SK-N-SH (cell line): ENCODE data around the gene NTRK2. TPM values are rescaled to one million over a fixed set of nuclear protein-coding genes. Genes with fewer than 3 reads are reported as not detected.

Experiments used
- CTCF ChIA-PET: fragments of 300-600, 350-600 bp; formaldehyde crosslinking; extraction: SDS; loops from one replicate; lab custom pipeline; 2021; lab: Yijun Ruan, JAX
- POLR2A ChIA-PET: fragments of 350-600 bp; sonication (Branson Sonifier 250); formaldehyde crosslinking; extraction: SDS; loops from one replicate; lab custom pipeline; 2020; ENCODE audit warnings: antibody characterized with exemption, inconsistent platforms; lab: Yijun Ruan, JAX
- DNase-seq: peaks from one replicate; pipeline ENCODE4 v3.0.0; 2012
- H2AFZ ChIP-seq: fragments of 200-600 bp; sonication (generic); 2 replicates; pipeline ENCODE4 v1.8.1; 2016; ENCODE audit warnings: antibody characterized with exemption, mild to moderate bottlenecking, low read depth
- H3F3A ChIP-seq: fragments of 200-600 bp; sonication (generic); replicated peaks from 2 replicates; pipeline ENCODE3; 2016; ENCODE audit warnings: antibody characterized with exemption, mild to moderate bottlenecking; ENCODE audit not compliant: insufficient read depth
- H3K27ac ChIP-seq, 2 experiments: fragments of 200-500 bp in 1 of 2; fragments of 200-600 bp in 1 of 2; sonication (Bioruptor generic) in 1 of 2; sonication (generic), shearing (Covaris generic) in 1 of 2; 2 replicates each; pipeline versions ENCODE4 v1.5.1 to v1.6.1; 2014 to 2016; ENCODE audit warnings: low read depth in 2 of 2, inconsistent platforms in 1 of 2, low read length in 1 of 2, mild to moderate bottlenecking in 1 of 2, mixed read lengths in 1 of 2
- H3K27me3 ChIP-seq: fragments of 200-600 bp; sonication (generic), shearing (Covaris generic); 2 replicates; pipeline ENCODE4 v1.6.1; 2016; ENCODE audit warnings: mixed run types; ENCODE audit not compliant: insufficient read depth
- H3K36me3 ChIP-seq, 2 experiments: fragments of 200-500 bp in 1 of 2; fragments of 200-600 bp in 1 of 2; sonication (Bioruptor generic) in 1 of 2; sonication (generic) in 1 of 2; replicated peaks in 1 of 2; 2 replicates each; pipeline versions ENCODE3 to v1.5.1; 2014 to 2016; ENCODE audit warnings: low read length in 1 of 2, mild to moderate bottlenecking in 1 of 2; ENCODE audit not compliant: insufficient read depth in 2 of 2, control insufficient read depth in 1 of 2
- H3K4me1 ChIP-seq, 2 experiments: fragments of 200-500 bp in 1 of 2; fragments of 200-600 bp in 1 of 2; sonication (Bioruptor generic) in 1 of 2; sonication (generic), shearing (Covaris generic) in 1 of 2; 2 replicates each; pipeline versions ENCODE4 v1.5.1 to v1.6.1; 2014 to 2016; ENCODE audit warnings: low read depth in 1 of 2, low read length in 1 of 2, mixed run types in 1 of 2; ENCODE audit not compliant: insufficient read depth in 2 of 2, control insufficient read depth in 1 of 2
- H3K4me2 ChIP-seq: fragments of 200-600 bp; sonication (generic), shearing (Covaris generic); 2 replicates; pipeline ENCODE4 v1.6.1; 2017; ENCODE audit warnings: mixed run types
- H3K4me3 ChIP-seq, 2 experiments: fragments of 200-500 bp in 1 of 2; fragments of 200-600 bp in 1 of 2; sonication (Bioruptor generic) in 1 of 2; sonication (generic), shearing (Covaris generic) in 1 of 2; 2 replicates each; pipeline versions ENCODE4 v1.5.1 to v1.8.1; 2014 to 2016; ENCODE audit warnings: low read depth in 2 of 2, inconsistent platforms in 1 of 2, low read length in 1 of 2, mild to moderate bottlenecking in 1 of 2, mixed read lengths in 1 of 2, moderate library complexity in 1 of 2
- H3K79me2 ChIP-seq: fragments of 200-600 bp; sonication (generic); 2 replicates; pipeline ENCODE4 v1.8.1; 2017; ENCODE audit warnings: mild to moderate bottlenecking; ENCODE audit not compliant: insufficient read depth
- H3K9ac ChIP-seq: fragments of 200-600 bp; sonication (generic); 2 replicates; pipeline ENCODE4 v1.6.1; 2017; ENCODE audit warnings: mixed run types
- H3K9me2 ChIP-seq: fragments of 200-600 bp; sonication (generic); 2 replicates; pipeline ENCODE4 v1.6.1; 2017; ENCODE audit warnings: mixed run types
- H3K9me3 ChIP-seq: fragments of 200-600 bp; sonication (generic); 2 replicates; pipeline ENCODE4 v1.6.1; 2017; ENCODE audit warnings: mixed run types, mild to moderate bottlenecking, moderate library complexity
- H4K20me1 ChIP-seq: fragments of 200-600 bp; sonication (generic); 2 replicates; pipeline ENCODE4 v1.6.1; 2017; ENCODE audit warnings: mild to moderate bottlenecking, mixed run types; ENCODE audit not compliant: insufficient read depth
- EP300 ChIP-seq, 2 experiments: IDR thresholded peaks; 2 replicates each; pipeline versions ENCODE4 v1.4.0 to v1.6.1; 2012; ENCODE audit warnings: borderline replicate concordance in 1 of 2, low read depth in 1 of 2, low read length in 1 of 2
- FOSL2 ChIP-seq: IDR thresholded peaks from 2 replicates; pipeline ENCODE4 v1.4.0; 2012; ENCODE audit warnings: low read depth, mild to moderate bottlenecking, moderate library complexity, borderline replicate concordance
- GATA2 ChIP-seq: sonication (generic); formaldehyde crosslinking; IDR thresholded peaks from 2 replicates; pipeline ENCODE4 v1.5.0; 2020; ENCODE audit warnings: mild to moderate bottlenecking, missing genetic modification reagents
- RFX5 ChIP-seq: IDR thresholded peaks from 2 replicates; pipeline ENCODE4 v1.6.1; 2012; ENCODE audit warnings: mild to moderate bottlenecking, improper control_type of control experiment, low read length
- SIN3A ChIP-seq: IDR thresholded peaks from 2 replicates; pipeline ENCODE4 v1.6.1; 2012; ENCODE audit warnings: low read depth, mild to moderate bottlenecking, low read length, moderate library complexity, borderline replicate concordance
- YY1 ChIP-seq: IDR thresholded peaks from 2 replicates; pipeline ENCODE4 v1.4.0; 2012; ENCODE audit warnings: low read depth, mild to moderate bottlenecking
- WGBS: methylation state at CpG from one replicate; pipeline ENCODE4 v1.1.6; 2017; ENCODE audit warnings: low lambda C conversion rate; 5-methylcytosine and 5-hydroxymethylcytosine counted together
- polyA plus RNA-seq, 3 experiments: library from polyadenylated mRNA; depleted of rRNA; stranded (reverse); fragments of >200 nt; gene quantifications; 2 replicates each; pipeline ENCODE4 v1.2.3, GENCODE V29; 2012
- TF ChIP-seq, protein P1 (sequence below): IDR thresholded peaks from 2 replicates; pipeline ENCODE4 v1.4.0; 2012; ENCODE audit warnings: low read depth
- TF ChIP-seq, protein P2 (sequence below): IDR thresholded peaks from 2 replicates; pipeline ENCODE4 v1.4.0; 2012; ENCODE audit warnings: low read depth, borderline replicate concordance
- TF ChIP-seq, protein P3 (sequence below): fragments of 150-350 bp; IDR thresholded peaks from 2 replicates; pipeline ENCODE4 v1.6.1; 2017; ENCODE audit warnings: antibody characterized with exemption, low read length, low read depth, borderline replicate concordance

NTRK2 gene
- polyA plus RNA-seq, 1 of the 3 experiments (the other 2 are of a cell fraction) = 0.05 TPM

DNA sequence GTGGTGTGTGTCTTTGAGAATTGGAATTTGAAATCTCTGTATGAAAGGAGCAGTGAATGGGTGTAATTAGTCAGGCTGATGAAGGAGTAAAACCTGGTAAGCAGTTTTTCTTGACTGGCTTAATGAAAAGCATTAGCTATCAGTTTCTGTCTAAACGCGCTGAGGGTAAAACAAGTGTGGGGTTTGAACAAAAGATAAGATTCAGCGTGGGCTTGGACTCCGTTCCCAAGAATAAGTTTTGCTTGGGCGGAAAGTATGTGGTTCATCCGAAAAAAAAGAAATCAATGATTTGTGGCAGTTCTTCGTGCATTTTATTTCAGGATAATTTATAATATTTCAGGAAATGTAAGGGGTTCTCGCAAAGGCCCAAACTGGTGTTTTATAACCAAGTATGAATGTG lies 217.3 kb downstream of the NTRK2 start:
- ChIA-PET POLR2A (no interaction called here), CTCF (interaction anchor here (1.6 kb wide), 1 partner anchor 14 kb away, joined by 3 read pairs; no protein-coding TSS in a partner anchor)
- no peaks in the 10 kb centered on the region for H4K20me1 ChIP-seq
- no peaks in the 10 kb centered on the region for H3K36me3 ChIP-seq
- no peaks in the 10 kb centered on the region for H3K79me2 ChIP-seq
- no peaks in the 10 kb centered on the region for H3F3A ChIP-seq
- no peaks in the 10 kb centered on the region for H3K9me2 ChIP-seq
- no peaks in the 10 kb centered on the region; the same call in 1 of the 2 replicates for H3K27me3 ChIP-seq
- no peaks in the 10 kb centered on the region for H3K9me3 ChIP-seq
- no peak for DNase-seq
- H3K4me3 ChIP-seq = no peak overlapping the region
- H3K9ac ChIP-seq = no peak overlapping the region
- 79% methylated on average over 8 of the region's 8 CpGs for WGBS
- H3K27ac ChIP-seq = no peak overlapping the region
- TF ChIP-seq FOSL2 (no peak), EP300 (IDR thresholded peaks at IDR 0.05; ENCODE audit: borderline replicate concordance in 1 of 2, low read depth in 1 of 2, low read length in 1 of 2) (no peak), RFX5 (no peak), SIN3A (no peak)
- TF ChIP-seq, protein P1, sequence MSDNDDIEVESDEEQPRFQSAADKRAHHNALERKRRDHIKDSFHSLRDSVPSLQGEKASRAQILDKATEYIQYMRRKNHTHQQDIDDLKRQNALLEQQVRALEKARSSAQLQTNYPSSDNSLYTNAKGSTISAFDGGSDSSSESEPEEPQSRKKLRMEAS = no peak
- TF ChIP-seq, protein P2, sequence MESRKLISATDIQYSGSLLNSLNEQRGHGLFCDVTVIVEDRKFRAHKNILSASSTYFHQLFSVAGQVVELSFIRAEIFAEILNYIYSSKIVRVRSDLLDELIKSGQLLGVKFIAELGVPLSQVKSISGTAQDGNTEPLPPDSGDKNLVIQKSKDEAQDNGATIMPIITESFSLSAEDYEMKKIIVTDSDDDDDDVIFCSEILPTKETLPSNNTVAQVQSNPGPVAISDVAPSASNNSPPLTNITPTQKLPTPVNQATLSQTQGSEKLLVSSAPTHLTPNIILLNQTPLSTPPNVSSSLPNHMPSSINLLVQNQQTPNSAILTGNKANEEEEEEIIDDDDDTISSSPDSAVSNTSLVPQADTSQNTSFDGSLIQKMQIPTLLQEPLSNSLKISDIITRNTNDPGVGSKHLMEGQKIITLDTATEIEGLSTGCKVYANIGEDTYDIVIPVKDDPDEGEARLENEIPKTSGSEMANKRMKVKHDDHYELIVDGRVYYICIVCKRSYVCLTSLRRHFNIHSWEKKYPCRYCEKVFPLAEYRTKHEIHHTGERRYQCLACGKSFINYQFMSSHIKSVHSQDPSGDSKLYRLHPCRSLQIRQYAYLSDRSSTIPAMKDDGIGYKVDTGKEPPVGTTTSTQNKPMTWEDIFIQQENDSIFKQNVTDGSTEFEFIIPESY = no peak
- TF ChIP-seq, protein P3, sequence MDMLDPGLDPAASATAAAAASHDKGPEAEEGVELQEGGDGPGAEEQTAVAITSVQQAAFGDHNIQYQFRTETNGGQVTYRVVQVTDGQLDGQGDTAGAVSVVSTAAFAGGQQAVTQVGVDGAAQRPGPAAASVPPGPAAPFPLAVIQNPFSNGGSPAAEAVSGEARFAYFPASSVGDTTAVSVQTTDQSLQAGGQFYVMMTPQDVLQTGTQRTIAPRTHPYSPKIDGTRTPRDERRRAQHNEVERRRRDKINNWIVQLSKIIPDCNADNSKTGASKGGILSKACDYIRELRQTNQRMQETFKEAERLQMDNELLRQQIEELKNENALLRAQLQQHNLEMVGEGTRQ = no peak
- H2AFZ ChIP-seq = no peak overlapping the region
- no peaks in the 10 kb centered on the region; a peak in 1 of 4 replicates for H3K4me1 ChIP-seq
- H3K4me2 ChIP-seq = no peak overlapping the region

DNA sequence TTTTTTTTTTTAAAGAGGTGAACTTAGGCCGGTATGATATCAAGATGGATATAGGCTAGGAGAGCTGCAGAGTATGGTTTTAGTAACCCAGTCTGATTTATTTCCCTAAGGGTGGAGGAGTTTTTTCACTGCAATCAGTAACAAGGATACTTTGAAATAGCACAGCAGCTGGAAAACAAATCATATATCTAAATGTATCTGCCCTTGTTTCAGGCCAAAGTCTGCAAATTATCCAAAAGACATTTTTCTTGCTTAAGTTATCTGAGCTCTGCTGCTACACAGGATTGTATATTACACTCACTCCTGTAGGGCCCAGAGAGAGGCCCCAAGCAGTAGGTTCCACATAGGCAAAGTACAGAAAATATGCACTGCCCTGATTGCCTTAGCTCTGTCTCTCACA lies 222.4 kb downstream of the NTRK2 start:
- Histone ChIP-seq H3F3A (no peaks in the 10 kb centered on the region), H3K27ac (no peak overlapping the region), H3K36me3 (no peaks in the 10 kb centered on the region), H3K9ac (no peak overlapping the region), H3K79me2 (no peaks in the 10 kb centered on the region), H3K4me1 (no peaks in the 10 kb centered on the region; a peak in 1 of 4 replicates), H4K20me1 (no peaks in the 10 kb centered on the region), H3K9me2 (no peaks in the 10 kb centered on the region), H3K4me2 (no peak overlapping the region), H3K9me3 (no peaks in the 10 kb centered on the region), H2AFZ (no peak overlapping the region), H3K27me3 (no peaks in the 10 kb centered on the region; the same call in 1 of the 2 replicates), H3K4me3 (no peak overlapping the region)
- no peak for DNase-seq
- WGBS = 21% methylated on average over 1 of the region's 1 CpG
- TF ChIP-seq YY1 (no peak), GATA2 (CRISPR knock-in tag) (no peak), SIN3A (no peak)
- TF ChIP-seq, protein P1 = no peak
- TF ChIP-seq, protein P3 = no peak
- POLR2A ChIA-PET = no interaction called here
- CTCF ChIA-PET = interaction anchor here (0.9 to 1.4 kb wide), 4 partner anchors 10 to 371 kb away, joined by 3 to 8 read pairs (median 3); no protein-coding TSS in a partner anchor
